OCI-LY1 (cell line): Measurements from ENCODE around the gene TMEM130.
A peak's percentile ranks its signal among the peaks of the same experiment; 100 is the strongest.

Experiments used
- H2AFZ ChIP-seq: fragments of 200-600 bp; sonication (generic), shearing (Covaris generic); 2 replicates; pipeline ENCODE4 v1.6.0; 2014; ENCODE audit warnings: antibody characterized with exemption, mild to moderate bottlenecking, low read length
- H3F3A ChIP-seq: fragments of 200-600 bp; sonication (generic), shearing (Covaris generic); 2 replicates; pipeline ENCODE4 v1.6.0; 2014; ENCODE audit warnings: mild to moderate bottlenecking, antibody characterized with exemption, low read length, moderate library complexity; ENCODE audit not compliant: insufficient read depth
- H3K27ac ChIP-seq: fragments of 200-600 bp; sonication (generic); 2 replicates; pipeline ENCODE4 v1.5.1; 2014; ENCODE audit warnings: low read length, mixed run types, mild to moderate bottlenecking, low read depth; ENCODE audit not compliant: poor library complexity, severe bottlenecking
- H3K27me3 ChIP-seq: fragments of 200-600 bp; sonication (generic); 2 replicates; pipeline ENCODE4 v1.6.0; 2014; ENCODE audit warnings: antibody characterized with exemption, mild to moderate bottlenecking, low read length, moderate library complexity; ENCODE audit not compliant: insufficient read depth
- H3K36me3 ChIP-seq: fragments of 200-600 bp; sonication (generic); 2 replicates; pipeline ENCODE4 v1.6.1; 2014; ENCODE audit warnings: mild to moderate bottlenecking, antibody characterized with exemption, low read length, moderate library complexity, mixed read lengths; ENCODE audit not compliant: insufficient read depth
- H3K4me1 ChIP-seq: fragments of 200-600 bp; sonication (generic); 2 replicates; pipeline ENCODE4 v1.5.1; 2014; ENCODE audit warnings: mild to moderate bottlenecking, low read length, moderate library complexity; ENCODE audit not compliant: insufficient read depth, severe bottlenecking
- H3K4me2 ChIP-seq: fragments of 200-600 bp; sonication (generic), shearing (Covaris generic); 2 replicates; pipeline ENCODE4 v1.6.1; 2014; ENCODE audit warnings: low read length
- H3K4me3 ChIP-seq: fragments of 200-600 bp; sonication (generic); 2 replicates; pipeline ENCODE4 v1.5.1; 2014; ENCODE audit warnings: low read length, low read depth, mild to moderate bottlenecking, mixed read lengths; ENCODE audit not compliant: poor library complexity, severe bottlenecking
- H3K79me2 ChIP-seq: fragments of 200-600 bp; shearing (Covaris generic); 2 replicates; pipeline ENCODE4 v1.6.1; 2016; ENCODE audit warnings: mixed run types, low read length, mixed read lengths; ENCODE audit not compliant: insufficient read depth
- H3K9ac ChIP-seq: fragments of 200-600 bp; sonication (generic), shearing (Covaris generic); 2 replicates; pipeline ENCODE4 v1.6.1; 2014; ENCODE audit warnings: mild to moderate bottlenecking, low read length, mixed read lengths
- H3K9me2 ChIP-seq: fragments of 200-600 bp; sonication (generic), shearing (Covaris generic); 2 replicates; pipeline ENCODE4 v1.6.1; 2014; ENCODE audit warnings: low read depth, mild to moderate bottlenecking, low read length, mixed read lengths
- H3K9me3 ChIP-seq: fragments of 200-600 bp; shearing (Covaris generic); 2 replicates; pipeline ENCODE4 v1.6.1; 2014; ENCODE audit warnings: low read length, mixed read lengths
- H4K20me1 ChIP-seq: fragments of 200-600 bp; sonication (generic), shearing (Covaris generic); 2 replicates; pipeline ENCODE4 v1.6.0; 2016; ENCODE audit warnings: mild to moderate bottlenecking, low read length; ENCODE audit not compliant: insufficient read depth
- EZH2 ChIP-seq: fragments of 200-600 bp; sonication (generic), shearing (Covaris generic); IDR thresholded peaks from 2 replicates; pipeline ENCODE4 v1.8.0; 2017; ENCODE audit warnings: borderline replicate concordance, mixed run types, mild to moderate bottlenecking, antibody characterized with exemption, low read length, moderate library complexity, mixed read lengths
- TF ChIP-seq, protein P1 (sequence below): fragments of 200-600 bp; sonication (generic), shearing (Covaris generic); IDR thresholded peaks from 2 replicates; pipeline ENCODE4 v1.5.1; 2017; ENCODE audit warnings: mild to moderate bottlenecking, antibody characterized with exemption, low read length, moderate library complexity, mixed read lengths

The TMEM130 gene

DNA sequence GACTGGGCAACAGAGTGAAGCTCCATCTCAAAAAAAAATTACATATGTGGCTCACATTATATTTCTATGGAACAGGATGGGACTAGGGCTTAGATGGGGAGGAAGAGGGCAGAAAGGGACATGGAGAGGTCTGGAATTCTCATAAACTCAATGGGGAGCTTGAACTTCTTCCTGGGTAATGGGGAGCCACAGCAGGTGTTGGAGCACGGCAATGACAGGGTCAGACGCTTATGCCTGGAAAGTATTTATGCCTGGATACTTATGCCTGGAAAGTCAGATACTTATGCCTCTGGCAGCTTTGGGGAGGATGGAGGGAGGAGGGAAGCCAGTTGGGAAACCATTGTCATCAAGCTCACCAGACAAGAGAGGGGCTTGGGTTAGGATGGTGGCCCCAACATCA, 36.8 kb downstream of the TMEM130 start:
- no peaks in the 10 kb centered on the region for H3K36me3 ChIP-seq
- H3K4me1 ChIP-seq, result no peaks in the 10 kb centered on the region
- no peaks in the 10 kb centered on the region for H3K27me3 ChIP-seq
- TF ChIP-seq EZH2, result no peak
- TF ChIP-seq, protein P1, sequence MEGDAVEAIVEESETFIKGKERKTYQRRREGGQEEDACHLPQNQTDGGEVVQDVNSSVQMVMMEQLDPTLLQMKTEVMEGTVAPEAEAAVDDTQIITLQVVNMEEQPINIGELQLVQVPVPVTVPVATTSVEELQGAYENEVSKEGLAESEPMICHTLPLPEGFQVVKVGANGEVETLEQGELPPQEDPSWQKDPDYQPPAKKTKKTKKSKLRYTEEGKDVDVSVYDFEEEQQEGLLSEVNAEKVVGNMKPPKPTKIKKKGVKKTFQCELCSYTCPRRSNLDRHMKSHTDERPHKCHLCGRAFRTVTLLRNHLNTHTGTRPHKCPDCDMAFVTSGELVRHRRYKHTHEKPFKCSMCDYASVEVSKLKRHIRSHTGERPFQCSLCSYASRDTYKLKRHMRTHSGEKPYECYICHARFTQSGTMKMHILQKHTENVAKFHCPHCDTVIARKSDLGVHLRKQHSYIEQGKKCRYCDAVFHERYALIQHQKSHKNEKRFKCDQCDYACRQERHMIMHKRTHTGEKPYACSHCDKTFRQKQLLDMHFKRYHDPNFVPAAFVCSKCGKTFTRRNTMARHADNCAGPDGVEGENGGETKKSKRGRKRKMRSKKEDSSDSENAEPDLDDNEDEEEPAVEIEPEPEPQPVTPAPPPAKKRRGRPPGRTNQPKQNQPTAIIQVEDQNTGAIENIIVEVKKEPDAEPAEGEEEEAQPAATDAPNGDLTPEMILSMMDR, result no peak
- H3F3A ChIP-seq, result no peaks in the 10 kb centered on the region
- no peaks in the 10 kb centered on the region for H4K20me1 ChIP-seq
- H3K27ac ChIP-seq, result no peak overlapping the region
- no peaks in the 10 kb centered on the region for H3K9me3 ChIP-seq
- H3K79me2 ChIP-seq, result no peaks in the 10 kb centered on the region
- no peak overlapping the region for H3K4me2 ChIP-seq
- H3K9ac ChIP-seq, result no peak overlapping the region
- no peak overlapping the region for H3K4me3 ChIP-seq
- H2AFZ ChIP-seq, result no peak overlapping the region
- H3K9me2 ChIP-seq, result no peaks in the 10 kb centered on the region

DNA sequence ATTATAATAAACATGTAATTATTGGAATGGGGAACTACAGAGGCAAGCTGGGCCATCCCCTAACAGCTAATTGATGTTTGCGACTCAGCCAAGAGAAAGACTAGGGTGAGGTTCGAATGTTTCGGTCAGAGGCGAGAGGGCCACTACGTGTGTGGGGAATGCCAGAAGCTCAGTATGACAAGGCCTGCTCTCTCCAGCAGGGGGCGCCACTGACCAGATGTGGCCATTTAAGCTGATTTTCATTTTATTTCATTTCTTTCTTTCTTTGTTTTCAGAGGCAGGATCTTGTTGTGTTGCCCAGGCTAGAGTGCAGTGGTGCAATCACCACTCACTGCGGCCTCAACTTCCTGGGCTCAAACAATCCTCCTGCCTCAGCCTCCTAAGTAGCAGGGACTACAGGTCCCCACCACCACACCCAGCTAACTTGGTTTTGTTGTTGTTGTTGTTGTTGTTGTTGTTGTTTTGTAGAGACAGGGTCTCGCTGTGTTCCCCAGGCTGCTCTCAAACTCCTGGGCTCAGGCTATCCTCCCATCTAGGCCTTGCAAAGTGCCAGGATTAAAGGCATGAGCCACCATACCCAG, 38.1 kb downstream of the TMEM130 start:
- H3K27me3 ChIP-seq, result no peaks in the 10 kb centered on the region
- H3K4me1 ChIP-seq, result no peaks in the 10 kb centered on the region
- no peak for TF ChIP-seq EZH2
- TF ChIP-seq, protein P1, result peak; percentile 90
- H3K9ac ChIP-seq, result no peak overlapping the region
- H3F3A ChIP-seq, result no peaks in the 10 kb centered on the region
- H2AFZ ChIP-seq, result no peak overlapping the region
- H3K27ac ChIP-seq, result no peak overlapping the region
- no peaks in the 10 kb centered on the region for H3K36me3 ChIP-seq
- H3K9me2 ChIP-seq, result no peaks in the 10 kb centered on the region
- no peak overlapping the region for H3K4me2 ChIP-seq
- no peaks in the 10 kb centered on the region for H3K79me2 ChIP-seq
- H3K9me3 ChIP-seq, result no peaks in the 10 kb centered on the region
- no peak overlapping the region for H3K4me3 ChIP-seq
- no peaks in the 10 kb centered on the region for H4K20me1 ChIP-seq

DNA sequence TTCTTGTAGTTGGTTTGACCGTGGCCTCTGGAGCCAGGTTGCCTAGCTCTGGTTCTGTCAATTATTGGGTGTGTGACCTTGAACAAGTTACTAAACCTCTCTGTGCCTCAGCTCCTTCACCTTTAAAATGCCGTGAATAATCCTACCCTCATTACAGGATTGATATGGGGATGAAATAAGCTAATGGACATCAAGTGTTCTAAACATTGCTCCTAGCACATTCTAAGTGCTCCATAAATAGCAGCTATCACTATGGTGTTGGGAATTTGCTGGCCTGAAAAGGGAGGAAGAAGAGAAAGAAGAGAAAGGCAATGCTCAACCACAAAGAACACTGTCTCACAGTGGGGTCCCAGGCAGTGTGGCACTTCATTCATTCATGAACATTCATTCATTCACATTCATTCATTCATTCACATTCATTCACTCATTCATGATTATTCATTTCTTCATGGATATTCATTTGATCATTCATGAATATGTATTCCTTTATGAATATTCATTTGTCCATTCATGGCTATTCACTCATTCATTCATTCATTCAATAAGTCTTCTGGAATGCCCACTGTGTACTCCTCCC, 38.8 kb downstream of the TMEM130 start:
- Histone ChIP-seq H3K36me3 (no peaks in the 10 kb centered on the region), H2AFZ (no peak overlapping the region), H3K27ac (no peak overlapping the region), H3K4me1 (no peaks in the 10 kb centered on the region), H3K79me2 (no peaks in the 10 kb centered on the region), H3K9me2 (no peaks in the 10 kb centered on the region), H3K4me2 (no peak overlapping the region), H3K27me3 (no peaks in the 10 kb centered on the region), H3F3A (no peaks in the 10 kb centered on the region), H4K20me1 (no peaks in the 10 kb centered on the region), H3K9me3 (no peaks in the 10 kb centered on the region), H3K4me3 (no peak overlapping the region), H3K9ac (no peak overlapping the region)
- TF ChIP-seq EZH2, result no peak
- TF ChIP-seq, protein P1, result no peak
